ENCODE results near the gene MSGN1.

- no peak for TF ChIP-seq MEF2A (IDR thresholded peaks at IDR 0.05; ENCODE audit: borderline replicate concordance, low read depth)
- no peak for TF ChIP-seq CTCF (IDR thresholded peaks at IDR 0.05)
- TF ChIP-seq TAF1 (IDR thresholded peaks at IDR 0.05; ENCODE audit: borderline replicate concordance, low read depth, low read length) = no peak
- no peak for TF ChIP-seq FOXM1 (IDR thresholded peaks at IDR 0.05; ENCODE audit: low read depth)
- no peak for TF ChIP-seq MAX (IDR thresholded peaks at IDR 0.05; ENCODE audit: low read depth)
Observed at GRCh38 chr2:17853799-17854198, 37.5 kb downstream of the MSGN1 start.

Data from SK-N-SH (cell line).